ENCODE results near the gene NRCAM.

- no peak for TF ChIP-seq CTCF (conservative IDR thresholded peaks at IDR 0.05)
- TF ChIP-seq ZFX (IDR thresholded peaks at IDR 0.05): no peak
These were observed 204.1 kb downstream of the NRCAM start for GRCh38 chr7:108252177-108252576.

All from C4-2B (cell line).